Psoas muscle (tissue), 8 donors: ENCODE data around the gene APOB. TPM values are rescaled to one million over a fixed set of nuclear protein-coding genes. Genes with fewer than 3 reads are reported as not detected.

Experiments used
- ATAC-seq, 4 donors: fragments of 200-7000 bp; cut with Tn5 transposase; one replicate each; pipeline ENCODE4 v1.9.1; 2020; ENCODE audit warnings: moderate library complexity in 3 of 4, mild to moderate bottlenecking in 2 of 4
- DNase-seq, 2 donors: peaks; one replicate each; pipeline ENCODE4 v3.0.0-alpha.2; 2020
- H3K27ac ChIP-seq: fragments of 200-600 bp; one replicate; pipeline ENCODE4 v1.8.0; 2022
- H3K27me3 ChIP-seq, 3 donors: fragments of 200-600 bp in 1 of 3; one replicate each; pipeline versions ENCODE4 v1.6.1 to v1.8.0; 2013 to 2022; ENCODE audit warnings: low read length in 2 of 3, mild to moderate bottlenecking in 2 of 3, moderate library complexity in 1 of 3; ENCODE audit not compliant: insufficient read depth in 3 of 3
- H3K36me3 ChIP-seq, 2 donors: fragments of 200-600 bp in 1 of 2; one replicate each; pipeline versions ENCODE4 v1.6.1 to v1.8.0; 2013 to 2022; ENCODE audit warnings: low read depth in 1 of 2, mild to moderate bottlenecking in 1 of 2, moderate library complexity in 1 of 2; ENCODE audit not compliant: insufficient read depth in 1 of 2
- H3K4me1 ChIP-seq: fragments of 200-600 bp; one replicate; pipeline ENCODE4 v1.8.0; 2022
- H3K4me3 ChIP-seq: fragments of 200-600 bp; one replicate; pipeline ENCODE4 v1.8.0; 2022; ENCODE audit warnings: mild to moderate bottlenecking
- H3K9me3 ChIP-seq: fragments of 200-600 bp; one replicate; pipeline ENCODE4 v1.8.0; 2022
- WGBS, 3 donors: extraction: QIAGEN DNeasy Blood & Tissue Kit; methylation state at CpG; one replicate each; pipeline versions ENCODE4 v1.1.6 to v1.1.7; 2013; 5-methylcytosine and 5-hydroxymethylcytosine counted together
- intact Hi-C, 2 donors: fragments of 100-400 bp; cut with DNase I; formaldehyde crosslinking; loops; one replicate each; pipeline versions ENCODE4 v1.11.0 to v1.14.2; 2022
- polyA plus RNA-seq, 3 donors: library from polyadenylated mRNA; stranded (reverse); fragments of 200-250 nt; gene quantifications; one replicate each; pipeline ENCODE4 v1.2.3, GENCODE V29; 2013
- total RNA-seq, 4 donors: library from RNA; stranded (reverse); fragmentation: NEBNext Ultra II Directional in 2 of 4; extraction: Animal tissue kit (Norgen Biotek cat#: 25700) in 2 of 4; gene quantifications; one replicate each; pipeline versions ENCODE4 v1.2.1 to v1.2.4, GENCODE V29; 2021 to 2023
- TF ChIP-seq, protein P1 (sequence below): fragments of 200-600 bp; IDR thresholded peaks from one replicate; pipeline ENCODE4 v1.8.0; 2022; ENCODE audit warnings: antibody characterized with exemption
- donor health status: healthy with polysubstance abuse.
- donor health status: DM: no; HTN: no; CAD: no; lungs with moderate emphysema.
- donor health status: Bipolar disorder and iron deficiency.
- donor health status: healthy.
- donor health status: DM: yes; HTN: yes; CAD: no.
- donor health status: DM: no; HTN: no; CAD: no.
- donor health status: DM: no; HTN: no; CAD: no.
- donor health status: DM: yes; HTN: yes; CAD: no.

The APOB gene
- total and polyA plus RNA-seq, 7 donors = 0.03 to 0.64 (median 0.34) TPM

DNA sequence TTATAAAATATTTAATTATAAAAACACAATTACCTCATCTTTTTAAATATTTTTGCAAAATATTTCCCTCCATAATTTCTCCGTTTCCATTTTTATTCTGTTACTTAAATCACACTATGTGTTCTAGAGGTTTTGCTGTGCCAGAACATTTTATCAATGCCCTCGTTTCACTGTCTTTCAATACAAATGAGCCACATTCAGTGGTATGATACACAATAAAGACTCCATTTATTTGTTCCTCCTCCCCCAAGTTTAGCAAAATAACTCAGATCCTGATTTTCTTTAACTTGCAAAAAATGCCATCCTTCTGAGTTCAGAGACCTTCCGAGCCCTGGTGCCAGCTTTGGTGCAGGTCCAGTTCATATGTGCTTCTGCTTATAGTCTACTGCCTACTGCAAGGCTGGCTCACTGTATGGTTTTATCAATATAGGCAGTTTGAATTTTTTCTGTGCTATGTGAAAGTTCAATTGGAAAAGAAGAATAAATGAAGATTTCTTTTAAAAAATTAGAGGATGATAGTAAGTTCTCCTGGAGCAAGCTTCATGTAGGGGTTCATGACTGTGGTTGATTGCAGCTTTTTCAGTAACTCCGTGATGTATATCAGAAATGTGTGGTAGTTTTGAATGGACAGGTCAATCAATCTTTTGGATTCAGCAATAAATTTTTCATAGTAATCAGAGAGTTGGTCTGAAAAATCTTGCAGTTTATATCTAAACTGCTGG, 42.5 kb downstream of the APOB start:
- Histone ChIP-seq H3K36me3 (no peaks in the 10 kb centered on the region), H3K27ac (no peak overlapping the region), H3K9me3 (no peaks in the 10 kb centered on the region), H3K27me3 (no peaks in the 10 kb centered on the region), H3K4me3 (no peak overlapping the region), H3K4me1 (no peaks in the 10 kb centered on the region)
- intact Hi-C loops = no loop called here
- ATAC-seq (no peak), DNase-seq (no peak)
- TF ChIP-seq, protein P1, sequence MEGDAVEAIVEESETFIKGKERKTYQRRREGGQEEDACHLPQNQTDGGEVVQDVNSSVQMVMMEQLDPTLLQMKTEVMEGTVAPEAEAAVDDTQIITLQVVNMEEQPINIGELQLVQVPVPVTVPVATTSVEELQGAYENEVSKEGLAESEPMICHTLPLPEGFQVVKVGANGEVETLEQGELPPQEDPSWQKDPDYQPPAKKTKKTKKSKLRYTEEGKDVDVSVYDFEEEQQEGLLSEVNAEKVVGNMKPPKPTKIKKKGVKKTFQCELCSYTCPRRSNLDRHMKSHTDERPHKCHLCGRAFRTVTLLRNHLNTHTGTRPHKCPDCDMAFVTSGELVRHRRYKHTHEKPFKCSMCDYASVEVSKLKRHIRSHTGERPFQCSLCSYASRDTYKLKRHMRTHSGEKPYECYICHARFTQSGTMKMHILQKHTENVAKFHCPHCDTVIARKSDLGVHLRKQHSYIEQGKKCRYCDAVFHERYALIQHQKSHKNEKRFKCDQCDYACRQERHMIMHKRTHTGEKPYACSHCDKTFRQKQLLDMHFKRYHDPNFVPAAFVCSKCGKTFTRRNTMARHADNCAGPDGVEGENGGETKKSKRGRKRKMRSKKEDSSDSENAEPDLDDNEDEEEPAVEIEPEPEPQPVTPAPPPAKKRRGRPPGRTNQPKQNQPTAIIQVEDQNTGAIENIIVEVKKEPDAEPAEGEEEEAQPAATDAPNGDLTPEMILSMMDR = no peak
- WGBS, 3 donors = 94 to 96% (median 94%) methylated on average over 4 of the region's 4 CpGs

DNA sequence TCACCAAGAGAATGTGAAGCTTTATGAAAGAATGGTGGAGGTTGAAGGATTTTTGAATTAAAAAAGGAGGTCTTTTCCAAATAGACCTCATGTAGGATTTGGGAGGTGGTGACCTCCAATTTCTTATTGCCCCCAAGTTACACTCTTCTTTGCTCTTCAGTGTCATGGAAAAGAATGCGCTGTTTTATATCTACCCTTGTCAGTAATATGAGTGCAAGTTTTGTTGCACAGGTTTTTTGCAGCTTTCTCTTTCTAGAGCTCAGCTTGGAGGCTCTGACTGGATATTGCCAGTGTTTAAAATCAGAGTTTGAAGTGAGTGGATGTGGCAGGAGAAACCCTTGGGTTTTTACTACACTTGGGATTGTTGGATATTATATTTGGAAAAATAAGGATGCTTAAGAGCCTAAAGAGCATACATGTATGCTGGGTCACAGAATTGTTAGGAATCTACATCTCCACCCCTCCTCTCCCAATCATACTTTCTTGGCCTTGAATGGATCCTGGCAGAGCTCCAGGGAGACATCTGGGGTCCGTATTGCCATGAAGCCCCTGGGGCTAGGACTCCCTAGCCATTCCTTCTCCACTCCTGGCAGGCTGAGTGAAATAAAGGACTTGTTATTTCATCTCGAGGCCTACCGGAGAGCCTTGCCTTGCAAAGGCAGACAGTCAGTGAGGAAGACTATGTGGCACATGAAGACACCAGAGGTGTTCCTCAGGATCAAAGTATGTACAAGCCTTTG, 43.8 kb downstream of the APOB start:
- 67% methylated on average over 4 of the region's 4 CpGs for WGBS, 3 donors
- H3K4me3 ChIP-seq = no peak overlapping the region
- DNase-seq (no peak), ATAC-seq (peak in 2 of 4 donors; percentile 44 to 52)
- no peaks in the 10 kb centered on the region for H3K4me1 ChIP-seq
- no peaks in the 10 kb centered on the region for H3K36me3 ChIP-seq
- H3K27me3 ChIP-seq = no peaks in the 10 kb centered on the region
- no peaks in the 10 kb centered on the region for H3K9me3 ChIP-seq
- TF ChIP-seq, protein P1 = no peak
- intact Hi-C loops = no loop called here
- H3K27ac ChIP-seq = no peak overlapping the region

DNA sequence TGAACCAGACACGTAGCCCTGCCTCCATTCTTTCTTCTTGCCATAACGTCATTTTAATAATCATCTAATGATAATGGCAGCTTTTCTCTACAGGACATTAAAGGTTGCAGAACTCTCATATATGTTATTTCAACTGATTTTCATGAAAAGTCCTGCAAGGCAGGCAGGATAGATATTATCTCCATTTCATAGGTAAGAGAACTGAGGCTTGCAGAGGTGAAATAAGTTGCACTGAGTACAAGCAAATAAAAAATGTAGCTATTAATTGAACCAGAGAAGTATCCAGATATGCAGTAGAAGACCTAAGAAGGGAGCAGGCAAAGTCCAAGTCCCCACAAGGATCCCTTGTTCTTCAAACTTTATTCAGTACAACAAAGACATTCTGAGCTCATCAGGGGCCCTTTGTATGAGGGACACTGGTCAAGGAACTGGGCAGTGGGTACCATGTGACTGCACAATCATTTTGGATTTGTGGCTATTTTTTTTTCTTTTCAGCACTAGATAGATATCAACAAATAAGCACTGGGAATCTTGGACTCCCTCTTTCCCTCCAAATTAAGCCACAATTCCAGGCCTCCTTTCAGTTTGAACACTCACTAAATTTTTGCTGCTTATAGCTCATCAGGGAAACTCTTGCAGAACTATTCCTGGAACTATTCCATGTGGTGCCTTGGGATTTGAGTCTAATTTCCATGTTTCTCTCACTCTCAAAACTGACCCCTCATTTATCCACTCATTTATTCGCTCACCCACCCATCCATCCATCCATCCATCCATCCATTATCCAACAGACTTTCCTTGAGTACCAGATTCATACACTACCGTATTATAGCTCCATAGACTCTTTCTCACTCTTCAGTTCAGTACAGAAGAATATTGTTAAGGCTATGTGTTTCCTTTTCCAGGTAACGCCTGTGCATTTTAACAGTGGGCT, 44.6 kb downstream of the APOB start:
- TF ChIP-seq, protein P1 = no peak
- no peak overlapping the region for H3K27ac ChIP-seq
- intact Hi-C loops = no loop called here
- 90 to 93% (median 92%) methylated on average over 5 of the region's 5 CpGs for WGBS, 3 donors
- DNase-seq (no peak), ATAC-seq (no peak)
- no peaks in the 10 kb centered on the region for H3K9me3 ChIP-seq
- H3K4me3 ChIP-seq = no peak overlapping the region
- H3K4me1 ChIP-seq = no peaks in the 10 kb centered on the region
- no peaks in the 10 kb centered on the region for H3K36me3 ChIP-seq
- no peaks in the 10 kb centered on the region for H3K27me3 ChIP-seq

DNA sequence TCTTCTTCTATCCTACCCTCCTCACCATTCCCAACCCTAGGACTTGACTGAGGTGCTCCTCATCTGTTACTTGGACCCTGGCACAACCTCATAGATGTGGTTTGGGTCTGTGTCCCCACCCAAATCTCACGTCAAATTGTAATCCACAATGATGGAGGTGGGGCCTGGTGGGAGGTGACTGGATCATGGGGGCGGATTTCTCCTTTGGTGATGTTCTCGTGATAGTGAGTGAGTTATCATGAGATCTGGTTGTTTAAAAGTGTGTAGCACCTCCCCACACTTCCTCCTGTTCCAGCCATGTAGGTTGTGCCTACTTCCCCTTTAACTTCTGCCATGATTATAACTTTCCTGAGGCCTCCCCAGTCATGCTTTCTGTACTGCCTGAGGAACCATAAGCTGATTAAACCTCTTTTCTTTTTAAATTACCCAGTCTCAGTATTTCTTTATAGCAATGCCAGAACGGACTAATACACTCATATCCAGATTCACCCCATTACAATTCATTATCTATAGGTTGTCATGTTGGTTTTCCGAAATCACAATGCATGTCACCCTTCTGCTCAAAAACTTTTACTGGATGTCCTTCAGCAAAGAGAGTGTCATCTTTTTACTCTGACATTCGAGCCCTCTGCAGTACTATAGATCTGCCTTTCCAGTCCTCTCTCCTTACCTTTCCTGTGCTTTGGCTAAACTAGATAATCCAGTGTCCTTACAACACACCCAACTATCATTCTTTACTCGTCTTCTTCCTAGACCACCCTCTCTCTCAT, 45.7 kb downstream of the APOB start:
- H3K27ac ChIP-seq = no peak overlapping the region
- H3K27me3 ChIP-seq = no peaks in the 10 kb centered on the region
- no peak for ATAC-seq
- intact Hi-C loops = no loop called here
- TF ChIP-seq, protein P1 = no peak
- no peak for DNase-seq
- H3K9me3 ChIP-seq = no peaks in the 10 kb centered on the region
- H3K4me3 ChIP-seq = no peak overlapping the region
- WGBS, 3 donors = 86 to 90% (median 86%) methylated on average over 7 of the region's 7 CpGs
- H3K4me1 ChIP-seq = no peaks in the 10 kb centered on the region
- H3K36me3 ChIP-seq = no peaks in the 10 kb centered on the region
